GM12892 (cell line): ENCODE measurements around the gene PTPRCAP.

ENCODE experiments used
- POLR2A ChIP-seq: IDR thresholded peaks from 2 replicates; pipeline ENCODE4 v1.6.1; 2011; ENCODE audit warnings: low read depth, low read length, control low read depth
- POLR2AphosphoS5 ChIP-seq: IDR thresholded peaks from 2 replicates; pipeline ENCODE4 v1.6.1; 2011; ENCODE audit warnings: low read depth, low read length, control low read depth
- TAF1 ChIP-seq: IDR thresholded peaks from 2 replicates; pipeline ENCODE4 v1.6.1; 2011; ENCODE audit warnings: low read depth, mild to moderate bottlenecking, control low read depth, low read length, borderline replicate concordance

DNA sequence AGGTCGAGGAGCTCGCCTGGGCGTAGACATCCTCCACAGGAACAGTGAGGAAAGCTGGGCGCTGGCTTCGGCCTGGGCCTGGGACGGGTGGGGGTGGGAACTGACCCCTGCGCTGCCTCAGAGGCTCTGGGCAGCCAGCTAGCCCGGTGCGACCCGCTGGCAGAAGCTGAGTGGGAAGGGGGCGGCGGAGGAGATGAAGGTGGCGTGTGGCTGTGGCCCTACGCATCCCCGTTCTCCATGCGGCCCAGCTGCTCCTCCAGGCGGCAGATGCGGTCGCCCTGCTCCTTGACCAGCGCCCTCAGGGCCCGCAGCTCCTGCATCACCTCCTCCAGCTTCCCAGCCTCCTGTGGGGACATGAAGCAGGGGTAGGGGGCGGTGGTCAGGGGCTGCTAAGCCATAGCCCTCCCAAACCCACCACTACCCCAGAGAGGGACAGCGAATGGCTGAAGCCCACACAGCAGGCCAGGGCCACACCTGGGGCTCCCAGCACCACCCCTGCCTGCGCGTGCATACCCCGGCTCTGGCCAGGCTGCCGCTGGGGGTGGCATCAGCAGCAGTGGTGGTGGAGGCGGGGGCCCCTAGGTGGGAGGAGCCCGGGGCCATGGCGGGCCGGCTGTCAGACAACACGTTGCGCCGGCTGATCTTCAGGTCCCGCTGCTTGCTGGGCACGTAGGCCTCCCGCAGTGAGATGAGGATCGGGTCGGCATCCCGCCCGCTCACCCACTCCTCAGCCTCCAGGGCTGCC is 848 bp upstream of the PTPRCAP start:
- TF ChIP-seq POLR2AphosphoS5 = peak; percentile 74
- TF ChIP-seq POLR2A = peak; percentile 64; the same call in 1 of the 2 replicates
- TF ChIP-seq TAF1 = peak; percentile 54; the same call in 1 of the 2 replicates
